Breast epithelium (tissue), 4 donors: Measurements from ENCODE around the gene KLF12. TPM values are rescaled to one million over a fixed set of nuclear protein-coding genes. Genes with fewer than 3 reads are reported as not detected.
A peak's percentile ranks its signal among the peaks of the same experiment; 100 is the strongest.

Source experiments
- DNase-seq, 2 donors: peaks; one replicate each; pipeline ENCODE4 v3.0.0-alpha.2; 2019; ENCODE audit warnings: low spot score in 2 of 2
- H3K27ac ChIP-seq, 2 donors: fragments of 200-600 bp; sonication (generic) in 1 of 2; one replicate each; pipeline ENCODE4 v1.5.1; 2016 to 2019; ENCODE audit warnings: mild to moderate bottlenecking in 1 of 2
- H3K27me3 ChIP-seq, 2 donors: fragments of 200-600 bp; sonication (generic) in 1 of 2; one replicate each; pipeline versions ENCODE4 v1.5.1 to v1.6.0; 2017 to 2019; ENCODE audit warnings: control low read depth in 1 of 2, mild to moderate bottlenecking in 1 of 2
- H3K36me3 ChIP-seq: fragments of 200-600 bp; one replicate; pipeline ENCODE4 v1.5.1; 2019
- H3K4me1 ChIP-seq, 2 donors: fragments of 200-600 bp; sonication (generic); one replicate each; pipeline ENCODE4 v1.5.1; 2016 to 2019; ENCODE audit warnings: control low read depth in 1 of 2
- H3K4me3 ChIP-seq, 3 donors: fragments of 200-600 bp; sonication (generic); 1 replicate in 2 of 3; 2 replicates in 1 of 3; pipeline ENCODE4 v1.5.1; 2016 to 2019; ENCODE audit warnings: mild to moderate bottlenecking in 3 of 3, moderate library complexity in 2 of 3
- H3K9me3 ChIP-seq, 2 donors: fragments of 200-600 bp; sonication (generic) in 1 of 2; one replicate each; pipeline ENCODE4 v1.5.1; 2016 to 2019; ENCODE audit warnings: control low read depth in 1 of 2
- CTCF ChIP-seq, 3 donors: fragments of 450-650 bp; IDR thresholded peaks; one replicate each; pipeline ENCODE4 v1.5.1; 2016 to 2017; ENCODE audit warnings: antibody characterized with exemption in 3 of 3, mild to moderate bottlenecking in 3 of 3, moderate library complexity in 3 of 3
- POLR2A ChIP-seq: fragments of 450-650 bp; IDR thresholded peaks from one replicate; pipeline ENCODE4 v1.6.1; 2016; ENCODE audit warnings: antibody characterized with exemption, mild to moderate bottlenecking, moderate library complexity
- POLR2AphosphoS5 ChIP-seq, 3 donors: sonication (generic); formaldehyde crosslinking; IDR thresholded peaks; one replicate each; pipeline ENCODE4 v1.6.1; 2017; ENCODE audit warnings: antibody characterized with exemption in 3 of 3
- intact Hi-C: fragments of 100-400 bp; cut with DNase I; formaldehyde crosslinking; loops from one replicate; pipeline ENCODE4 v1.15.1; 2023; ENCODE audit warnings: low total_unique reads
- total RNA-seq, 3 donors: library from RNA; depleted of rRNA; stranded (reverse); fragments of >200 nt; gene quantifications; one replicate each; pipeline ENCODE4 v1.1.0, GENCODE V29; 2016

The KLF12 gene
- total RNA-seq, 3 donors from 2014 or later, result 8.5 to 13.6 (median 9.8) TPM

DNA sequence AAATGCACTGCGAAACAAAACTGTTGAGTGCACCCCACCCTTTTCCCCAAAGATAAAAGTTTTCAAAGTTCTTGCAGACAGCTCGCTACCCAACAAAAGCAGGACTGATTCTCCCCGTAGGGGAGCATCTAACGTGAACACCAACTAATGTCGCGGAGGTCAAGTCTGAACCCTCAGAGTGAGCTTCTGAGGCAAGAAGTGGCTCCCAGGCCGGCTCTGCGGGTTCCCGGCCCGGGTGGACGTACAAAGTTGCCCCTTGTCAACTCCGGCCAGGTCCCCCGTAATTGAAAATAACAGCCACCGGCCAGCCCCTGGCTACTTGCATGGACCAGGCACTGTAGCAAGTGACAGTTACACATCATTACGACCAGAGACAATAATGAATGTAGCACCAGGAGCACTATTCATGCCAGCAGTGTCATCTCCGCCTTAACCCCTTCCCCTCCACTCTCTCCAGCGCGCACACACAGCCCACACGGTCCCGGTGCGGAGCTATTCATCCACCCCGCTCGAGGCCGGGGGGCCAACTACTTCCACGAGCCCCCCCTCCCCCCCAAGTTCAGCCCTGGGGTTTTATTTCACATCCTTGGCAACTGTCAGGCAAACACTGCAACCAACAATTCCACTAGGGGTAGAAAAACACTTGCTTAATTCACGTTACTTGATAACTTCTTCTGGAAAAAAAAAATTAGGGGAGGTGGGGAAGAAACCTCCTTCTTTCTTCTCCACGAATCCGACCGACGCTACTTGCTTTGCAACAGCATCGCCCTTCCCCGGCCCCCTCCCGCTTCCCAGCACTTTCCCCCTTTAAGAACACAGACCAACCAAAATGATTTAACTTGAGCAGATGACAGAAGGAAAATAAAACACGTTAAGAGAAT lies 1.2 kb downstream of the KLF12 start:
- Histone ChIP-seq H3K4me3 (peak overlapping the region; percentile 86 to 96 (median 89)), H3K27ac (peak overlapping the region; percentile 90 to 93), H3K9me3 (no peaks in the 10 kb centered on the region), H3K36me3 (no peaks in the 10 kb centered on the region), H3K4me1 (no peaks in the 10 kb centered on the region), H3K27me3 (no peaks in the 10 kb centered on the region)
- intact Hi-C loops, result no loop called here
- TF ChIP-seq POLR2AphosphoS5 (IDR thresholded peaks at IDR 0.05) (no peak), CTCF (IDR thresholded peaks at IDR 0.05) (no peak), POLR2A (no peak)
- no peak for DNase-seq

DNA sequence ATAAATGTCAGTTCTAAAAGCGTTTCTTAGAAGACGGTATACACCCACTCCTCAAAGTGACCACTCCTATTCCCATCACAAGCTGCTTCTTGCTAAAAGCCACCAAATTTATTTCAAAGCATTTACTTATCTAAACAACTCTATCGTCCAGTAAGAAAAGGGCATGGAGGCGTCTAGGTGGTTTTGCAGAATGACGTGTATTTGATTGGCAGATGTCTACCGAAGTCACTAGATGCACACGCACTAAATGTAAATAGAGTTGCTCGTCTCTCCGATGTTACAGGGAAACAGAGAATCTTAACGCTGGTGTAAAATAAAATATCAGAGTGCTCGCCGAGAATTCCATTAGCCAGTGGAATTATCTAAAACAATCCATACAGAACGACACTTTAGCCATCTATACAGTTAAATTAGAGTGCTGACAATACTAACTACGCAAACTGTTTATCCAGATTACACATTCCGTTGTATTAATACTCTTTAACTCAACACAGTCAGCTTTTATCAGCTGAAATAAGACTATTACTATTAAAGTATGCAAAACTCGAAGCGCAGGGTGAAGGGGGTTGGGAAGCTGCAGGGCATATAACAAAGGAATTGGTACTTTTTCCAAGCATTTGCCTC lies 1.9 kb downstream of the KLF12 start:
- peak overlapping the region; percentile 86 to 96 (median 89) for H3K4me3 ChIP-seq
- H3K4me1 ChIP-seq, result no peaks in the 10 kb centered on the region
- intact Hi-C loops, result no loop called here

DNA sequence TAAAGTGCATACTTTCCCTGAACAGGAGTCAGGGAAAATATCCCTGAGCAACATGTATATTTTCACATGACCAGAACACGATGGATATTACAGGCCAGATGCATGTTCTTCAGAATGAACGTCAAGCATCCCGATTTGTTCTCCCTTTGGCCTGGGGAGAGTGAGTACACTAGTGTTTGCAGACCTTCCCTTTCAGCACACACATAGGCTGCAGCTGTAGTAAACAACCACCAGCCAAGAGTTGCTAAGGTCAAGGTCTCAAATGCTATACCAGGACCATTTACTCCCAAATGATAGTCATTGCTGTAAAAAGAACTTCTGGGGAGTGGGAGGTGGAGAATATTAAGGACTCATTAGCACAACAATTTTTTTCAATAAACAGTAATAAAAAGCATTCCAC lies 3.0 kb downstream of the KLF12 start:
- DNase-seq, result no peak
- TF ChIP-seq POLR2AphosphoS5 (IDR thresholded peaks at IDR 0.05) (no peak), CTCF (IDR thresholded peaks at IDR 0.05) (no peak), POLR2A (no peak)
- Histone ChIP-seq H3K4me1 (no peaks in the 10 kb centered on the region), H3K27ac (peak overlapping the region; percentile 15 to 16), H3K27me3 (no peaks in the 10 kb centered on the region), H3K9me3 (no peaks in the 10 kb centered on the region), H3K36me3 (no peaks in the 10 kb centered on the region), H3K4me3 (no peak overlapping the region)
- intact Hi-C loops, result no loop called here

More for the DNA sequence above, 1.9 kb downstream of the KLF12 start:
- Histone ChIP-seq H3K36me3 (no peaks in the 10 kb centered on the region), H3K27me3 (no peaks in the 10 kb centered on the region), H3K27ac (peak overlapping the region; percentile 90 to 93), H3K9me3 (no peaks in the 10 kb centered on the region)
- TF ChIP-seq CTCF (IDR thresholded peaks at IDR 0.05) (no peak), POLR2AphosphoS5 (IDR thresholded peaks at IDR 0.05) (no peak), POLR2A (no peak)
- no peak for DNase-seq

DNA sequence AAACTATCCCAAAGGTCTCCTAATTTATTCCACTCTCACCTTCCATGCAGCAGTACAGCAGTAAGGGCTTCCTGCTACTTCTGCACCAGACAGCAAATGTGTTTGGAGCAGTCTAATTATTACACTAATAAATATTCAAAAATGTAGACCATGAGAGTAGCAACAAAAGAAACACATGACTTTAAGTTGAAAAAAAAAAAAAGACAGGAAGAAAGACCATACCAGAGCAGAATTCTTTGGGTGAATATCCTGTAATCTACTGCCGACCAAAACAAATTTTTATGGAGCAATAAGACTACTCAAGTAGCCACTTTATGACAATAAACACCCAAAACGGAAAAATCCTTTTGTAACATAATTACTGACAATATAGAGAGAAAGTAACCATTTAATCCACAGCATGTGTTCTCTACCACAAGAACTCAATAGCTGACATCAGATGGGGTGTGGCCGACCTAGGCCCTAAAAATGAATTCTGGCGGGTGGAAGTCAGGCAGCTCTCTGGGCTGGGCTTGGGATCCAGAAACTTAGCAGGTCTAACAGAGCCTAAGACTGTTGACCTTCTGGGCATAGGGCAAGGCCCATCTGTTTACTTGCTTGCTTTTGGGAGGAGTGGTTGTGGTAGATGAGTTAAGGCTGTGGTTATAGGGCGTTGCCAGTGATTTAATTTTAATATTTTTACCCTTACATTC lies 4.6 kb downstream of the KLF12 start:
- peak overlapping the region; percentile 22 to 27 for H3K27ac ChIP-seq
- H3K4me1 ChIP-seq, result no peaks in the 10 kb centered on the region
- DNase-seq, result no peak
- no peaks in the 10 kb centered on the region for H3K27me3 ChIP-seq
- no peaks in the 10 kb centered on the region for H3K36me3 ChIP-seq
- intact Hi-C loops, result no loop called here
- TF ChIP-seq POLR2A, result no peak
- no peak for TF ChIP-seq POLR2AphosphoS5 (IDR thresholded peaks at IDR 0.05)
- TF ChIP-seq CTCF (IDR thresholded peaks at IDR 0.05), result no peak
- H3K4me3 ChIP-seq, result no peak overlapping the region
- no peaks in the 10 kb centered on the region for H3K9me3 ChIP-seq
